NCI-H510A treated with DMSO at 0.1 percent for 48 hours (cell line): ENCODE results near the gene GPER1.

Experiments used
- DNase-seq: peaks from one replicate; lab custom pipeline; 2025; lab: John Stamatoyannopoulos, UW

The GPER1 gene

DNA sequence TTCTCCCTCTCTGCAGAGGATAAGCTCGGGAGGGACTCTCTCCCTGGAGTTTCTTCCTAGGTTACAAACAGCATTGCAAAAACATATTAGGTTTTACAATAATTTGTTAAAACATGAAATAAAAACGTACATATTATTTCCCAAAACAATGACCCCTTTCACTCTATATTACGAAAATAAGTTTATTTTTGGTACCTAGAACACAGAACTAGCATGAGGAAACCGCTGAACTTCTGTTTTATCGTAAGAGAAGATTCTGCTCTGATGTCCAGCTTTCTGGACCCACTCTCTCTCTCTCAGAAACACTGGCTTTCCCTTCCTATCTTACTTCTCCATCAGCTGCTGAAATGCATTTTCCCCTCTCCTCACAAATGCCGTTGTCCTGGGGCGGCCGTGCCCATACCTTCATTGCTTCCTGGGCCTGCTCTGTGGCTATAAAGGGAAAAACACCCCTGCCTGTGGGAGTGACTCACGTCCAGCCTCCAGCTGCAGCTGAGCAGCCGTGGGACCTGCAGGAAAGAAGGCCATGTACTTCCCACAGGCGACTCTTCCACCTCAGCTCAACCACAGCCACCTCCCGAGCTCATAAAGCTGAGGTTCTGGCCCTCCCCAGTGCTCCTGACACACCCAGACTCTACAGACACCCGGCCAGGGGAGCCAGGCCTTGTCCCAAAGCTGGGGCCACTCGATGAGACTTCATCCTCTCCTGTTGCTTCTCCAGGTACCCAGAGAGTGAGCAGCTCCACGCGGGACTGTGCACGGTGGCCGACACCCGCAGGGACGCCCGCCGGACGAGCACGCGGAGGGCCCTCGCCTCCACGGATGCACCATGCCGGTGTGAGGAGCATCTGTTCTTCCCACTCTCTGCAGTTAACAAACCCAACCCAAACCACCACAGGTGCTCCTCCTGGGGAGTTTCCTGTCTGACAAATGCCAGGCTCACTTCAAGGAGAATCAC, 3.1 kb downstream of the GPER1 start:
- DNase-seq = no peak

DNA sequence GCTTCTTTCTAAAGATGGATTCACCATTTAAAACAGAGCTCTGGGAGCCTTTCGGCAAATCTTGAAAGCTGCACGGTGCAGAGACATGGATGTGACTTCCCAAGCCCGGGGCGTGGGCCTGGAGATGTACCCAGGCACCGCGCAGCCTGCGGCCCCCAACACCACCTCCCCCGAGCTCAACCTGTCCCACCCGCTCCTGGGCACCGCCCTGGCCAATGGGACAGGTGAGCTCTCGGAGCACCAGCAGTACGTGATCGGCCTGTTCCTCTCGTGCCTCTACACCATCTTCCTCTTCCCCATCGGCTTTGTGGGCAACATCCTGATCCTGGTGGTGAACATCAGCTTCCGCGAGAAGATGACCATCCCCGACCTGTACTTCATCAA, 3.7 kb downstream of the GPER1 start:
- DNase-seq = no peak

DNA sequence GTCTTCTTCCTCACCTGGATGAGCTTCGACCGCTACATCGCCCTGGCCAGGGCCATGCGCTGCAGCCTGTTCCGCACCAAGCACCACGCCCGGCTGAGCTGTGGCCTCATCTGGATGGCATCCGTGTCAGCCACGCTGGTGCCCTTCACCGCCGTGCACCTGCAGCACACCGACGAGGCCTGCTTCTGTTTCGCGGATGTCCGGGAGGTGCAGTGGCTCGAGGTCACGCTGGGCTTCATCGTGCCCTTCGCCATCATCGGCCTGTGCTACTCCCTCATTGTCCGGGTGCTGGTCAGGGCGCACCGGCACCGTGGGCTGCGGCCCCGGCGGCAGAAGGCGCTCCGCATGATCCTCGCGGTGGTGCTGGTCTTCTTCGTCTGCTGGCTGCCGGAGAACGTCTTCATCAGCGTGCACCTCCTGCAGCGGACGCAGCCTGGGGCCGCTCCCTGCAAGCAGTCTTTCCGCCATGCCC, 4.3 kb downstream of the GPER1 start:
- no peak for DNase-seq

DNA sequence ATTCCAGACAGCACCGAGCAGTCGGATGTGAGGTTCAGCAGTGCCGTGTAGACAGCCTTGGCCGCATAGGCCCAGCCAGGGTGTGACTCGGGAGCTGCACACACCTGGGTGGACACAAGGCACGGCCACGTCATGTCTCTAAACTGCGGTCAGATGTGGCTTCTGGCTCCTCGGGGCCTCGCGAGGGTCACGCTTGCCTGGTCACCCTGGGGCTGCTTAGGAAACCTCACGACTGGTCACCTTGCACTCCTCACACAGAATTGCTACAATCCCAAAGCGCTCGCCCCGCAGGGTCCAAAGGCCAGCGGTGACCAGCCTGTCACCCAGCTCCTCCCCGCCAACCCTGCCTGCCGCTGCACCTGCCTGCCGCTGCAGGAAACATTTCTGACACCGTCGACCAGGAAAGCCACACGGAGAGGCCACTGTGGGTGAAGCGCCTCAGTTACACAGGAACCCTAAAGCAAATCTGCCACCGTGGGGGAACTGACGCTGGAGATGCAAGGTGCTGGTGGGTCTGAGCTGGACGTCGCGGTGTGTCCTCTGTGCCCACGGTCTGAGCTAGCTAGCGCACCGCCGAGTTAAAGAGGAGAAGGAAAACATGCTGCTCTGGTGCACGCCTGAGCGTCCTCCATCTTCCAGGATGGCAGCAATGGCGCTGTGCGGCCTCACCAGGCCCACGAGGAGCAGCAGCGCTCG, 5.0 kb downstream of the GPER1 start:
- no peak for DNase-seq

DNA sequence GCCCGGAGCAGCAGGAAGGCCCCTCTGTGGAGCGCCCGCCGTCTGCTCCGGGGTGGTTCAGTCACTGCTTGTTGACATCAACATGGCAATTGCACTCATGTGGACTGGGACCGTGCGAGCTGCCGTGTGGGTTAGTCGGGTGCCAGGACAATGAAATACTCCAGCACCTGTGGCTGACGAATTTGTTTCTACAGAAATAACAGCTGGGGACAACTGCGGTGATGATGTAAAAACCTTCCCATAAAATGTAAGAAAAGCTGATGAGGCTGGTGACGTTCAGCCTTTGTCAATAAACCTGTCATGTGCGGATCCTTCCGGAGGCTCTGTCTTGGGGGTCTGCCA, 5.6 kb downstream of the GPER1 start:
- DNase-seq = no peak

DNA sequence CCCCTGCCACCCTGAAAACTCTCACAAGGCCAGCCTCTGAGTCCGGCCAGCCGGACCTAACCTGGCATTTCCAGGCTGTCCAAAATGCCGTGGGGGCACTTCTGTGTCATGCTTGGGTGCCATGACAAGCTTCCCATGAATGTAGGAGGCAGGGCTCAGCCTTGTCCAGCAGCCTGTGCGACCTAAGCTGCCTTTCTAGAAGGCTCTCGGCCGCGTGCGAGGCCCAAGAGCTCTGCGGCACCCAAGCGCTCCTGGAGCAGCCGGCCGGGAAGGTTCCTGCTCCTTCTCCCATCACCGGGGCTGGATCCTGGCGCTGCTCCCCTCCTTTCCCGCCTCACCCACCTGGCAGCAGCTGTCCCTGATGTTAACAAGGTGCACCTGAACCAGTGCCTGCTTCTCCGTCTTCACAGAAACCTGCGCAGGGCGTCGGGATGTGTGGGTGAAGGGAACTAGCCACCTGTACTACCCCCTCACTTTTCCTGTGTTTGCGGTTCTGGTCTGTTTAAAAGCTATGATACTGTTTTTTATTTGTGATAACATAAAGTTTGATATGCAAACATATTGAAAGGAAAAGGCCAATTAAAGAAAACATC, 6.1 kb downstream of the GPER1 start:
- DNase-seq = no peak

DNA sequence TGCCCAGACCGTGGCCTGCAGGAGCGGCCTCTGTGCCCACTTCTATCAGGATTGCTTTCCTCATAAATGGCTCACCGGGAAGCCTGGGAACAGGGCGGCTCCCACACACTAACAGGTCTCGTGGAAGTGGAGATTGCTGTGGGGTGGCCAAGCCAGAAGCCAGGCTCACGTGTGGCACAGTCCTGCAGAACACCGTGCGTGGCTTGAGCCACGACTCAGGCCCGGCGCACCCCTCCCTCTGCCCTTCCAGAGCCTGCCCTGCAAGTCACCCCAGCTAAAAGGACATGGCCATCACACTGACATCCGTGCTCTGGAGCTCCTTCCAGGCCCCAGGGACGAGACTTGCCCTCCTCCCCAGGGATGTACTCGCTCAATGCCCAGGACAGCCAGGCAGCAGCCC, 7.0 kb downstream of the GPER1 start:
- DNase-seq = no peak

DNA sequence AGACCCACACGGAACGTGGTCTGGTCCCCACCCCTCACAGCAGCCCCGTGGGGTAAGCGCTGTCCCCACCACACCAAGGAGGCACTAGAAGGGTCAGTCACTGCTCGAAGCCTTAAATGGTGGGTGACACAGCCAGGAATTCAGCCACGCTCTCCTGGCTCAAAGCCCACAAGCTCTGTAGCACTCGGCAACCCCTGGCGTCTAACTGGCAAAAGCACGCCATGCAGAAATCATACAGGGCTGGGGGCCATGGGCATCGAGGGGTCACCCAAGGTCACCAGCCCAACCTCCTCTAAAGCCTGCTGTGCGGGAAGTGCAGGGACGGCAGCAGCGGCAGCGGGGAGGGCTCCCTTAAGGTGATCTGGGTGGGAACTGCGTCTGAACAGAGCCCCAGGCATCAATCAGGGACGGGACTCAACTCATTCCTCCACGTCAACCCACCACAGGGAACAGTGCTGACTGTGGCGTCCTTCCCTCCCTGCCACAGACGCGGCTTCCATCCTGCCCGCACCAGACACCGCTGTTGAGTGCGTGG, 7.8 kb downstream of the GPER1 start:
- DNase-seq = no peak

DNA sequence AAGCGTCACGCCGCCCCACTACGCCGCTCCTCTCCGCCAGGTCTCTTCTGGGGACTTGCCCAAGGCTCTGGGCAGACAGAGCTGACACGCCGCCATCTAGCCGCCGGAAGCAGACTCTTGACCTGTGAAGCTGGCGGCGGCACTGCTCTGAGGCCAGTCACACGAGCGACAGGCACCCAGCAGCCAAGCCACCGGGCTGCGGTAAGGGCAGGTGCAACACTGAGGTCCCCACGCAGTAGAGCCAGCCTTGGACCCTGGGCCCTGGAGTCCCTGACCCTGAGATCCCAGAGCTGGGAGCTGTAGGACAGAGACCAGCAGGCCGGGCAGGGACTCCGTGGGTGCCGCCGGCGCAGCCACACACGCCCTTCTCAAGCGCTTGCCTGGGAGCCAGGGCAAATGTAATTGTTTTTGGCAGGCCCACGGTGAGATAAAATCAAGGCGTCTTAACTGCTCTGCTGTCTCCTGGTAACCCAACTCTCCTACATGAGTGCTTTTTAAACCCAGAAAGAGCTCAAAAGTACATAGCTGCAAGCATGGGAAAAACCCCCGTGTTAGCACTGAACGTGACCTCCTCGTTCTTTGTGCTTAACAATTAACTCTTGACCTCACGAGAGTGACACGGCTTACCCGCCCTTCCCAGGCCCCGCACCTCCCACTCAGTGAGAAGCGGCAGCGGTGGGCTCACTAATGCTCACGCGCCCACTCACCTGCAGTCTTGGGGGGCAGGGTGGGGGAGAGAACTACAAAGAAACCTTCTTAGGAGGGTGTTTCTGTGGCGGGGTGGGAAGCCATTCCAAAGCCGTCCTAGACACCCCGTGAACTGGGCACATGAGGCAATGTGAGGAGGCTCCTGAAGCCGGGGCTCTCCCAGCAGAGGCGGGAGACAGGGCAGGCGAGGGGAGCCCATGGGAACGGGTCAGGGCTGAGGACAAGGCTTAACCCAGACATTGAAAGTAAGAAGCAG, 8.5 kb downstream of the GPER1 start:
- DNase-seq = no peak

DNA sequence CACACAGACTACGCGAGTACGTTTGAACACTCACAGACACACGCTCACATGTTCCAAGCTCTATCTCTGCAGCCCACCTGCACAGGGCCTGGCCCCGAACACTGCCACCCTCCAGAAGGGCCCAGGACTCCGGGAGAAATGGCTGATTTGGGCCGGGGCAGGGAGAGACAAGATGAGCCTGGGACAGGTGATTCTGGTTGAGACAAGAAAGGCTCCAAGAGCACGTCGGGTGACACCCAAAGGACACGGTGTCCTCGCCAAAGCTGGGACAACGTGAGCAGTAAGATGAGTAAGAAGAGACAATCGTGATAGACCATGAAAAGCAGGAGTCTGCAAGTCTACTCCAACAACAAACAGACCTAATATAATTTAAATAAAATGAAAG, 9.2 kb downstream of the GPER1 start:
- no peak for DNase-seq

DNA sequence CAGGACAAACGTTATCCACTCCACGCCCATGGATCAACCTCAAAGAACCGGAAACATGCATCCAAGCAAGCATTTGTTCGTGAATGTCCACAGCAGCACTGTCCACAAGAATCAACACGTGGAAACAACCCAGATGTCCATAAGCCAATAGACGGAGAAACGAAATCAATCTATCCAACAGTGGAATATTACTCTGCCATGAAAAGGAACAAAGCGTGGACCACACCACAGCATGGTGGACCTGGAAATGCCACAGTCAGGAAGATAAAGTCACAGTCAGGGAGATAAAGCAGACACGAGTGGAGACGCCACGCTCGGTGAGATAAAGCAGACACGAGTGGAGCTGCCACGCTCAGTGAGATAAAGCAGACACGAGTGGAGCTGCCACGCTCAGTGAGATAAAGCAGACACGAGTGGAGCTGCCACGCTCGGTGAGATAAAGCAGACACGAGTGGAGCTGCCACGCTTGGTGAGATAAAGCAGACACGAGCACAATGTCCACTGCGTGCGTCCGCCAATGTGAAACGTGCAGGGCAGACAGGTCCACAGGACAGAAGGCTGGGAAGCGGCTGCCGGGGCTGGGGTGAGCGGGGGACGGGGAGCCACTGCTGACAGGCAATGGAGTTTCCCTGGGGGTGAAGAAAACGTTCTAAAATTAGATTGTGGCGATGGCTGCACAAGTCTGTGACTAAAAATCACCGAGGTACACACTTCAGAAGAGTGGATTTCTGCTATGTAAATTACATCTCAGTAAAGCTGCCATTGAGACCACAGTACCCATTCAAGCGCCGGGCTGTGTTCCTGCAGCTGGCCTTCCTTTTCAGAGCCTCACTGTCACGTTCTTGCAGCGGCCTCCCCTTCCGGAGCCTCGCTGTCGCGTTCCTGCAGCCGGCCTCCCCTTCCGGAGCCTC, 10.6 kb downstream of the GPER1 start:
- no peak for DNase-seq

DNA sequence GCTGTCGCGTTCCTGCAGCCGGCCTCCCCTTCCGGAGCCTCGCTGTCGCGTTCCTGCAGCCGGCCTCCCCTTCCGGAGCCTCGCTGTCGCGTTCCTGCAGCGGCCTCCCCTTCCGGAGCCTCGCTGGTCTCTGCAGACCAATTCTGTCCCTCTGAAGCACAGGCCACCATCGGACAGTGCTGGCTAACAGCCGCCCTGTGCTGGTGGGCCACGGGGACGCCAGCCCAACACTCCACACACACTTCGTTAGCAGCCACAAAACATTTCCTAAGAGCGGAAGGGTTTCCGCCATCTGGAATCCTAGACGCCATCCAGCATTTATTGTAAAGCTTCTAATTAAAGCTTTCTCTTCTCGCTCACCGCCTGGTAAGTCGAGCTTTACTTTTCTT, 11.2 kb downstream of the GPER1 start:
- no peak for DNase-seq

DNA sequence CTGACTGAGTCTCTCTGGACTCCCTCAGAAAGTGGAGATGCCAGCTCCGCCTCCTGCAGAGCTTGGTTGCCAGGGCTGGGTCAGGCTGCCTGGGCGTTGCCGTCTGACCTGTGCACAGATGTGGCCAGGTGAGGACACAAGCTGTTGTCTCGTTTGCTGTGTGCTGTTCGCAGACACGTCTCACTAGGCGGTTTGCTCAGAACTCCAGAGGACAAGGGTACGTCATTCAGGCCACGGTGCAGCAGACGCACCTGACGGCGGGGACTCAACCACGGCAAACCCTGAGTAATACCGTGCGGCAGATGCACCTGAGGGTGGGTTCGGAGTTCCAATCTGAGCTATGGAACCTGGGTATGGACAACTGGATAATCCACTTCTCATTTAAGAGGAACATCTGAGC, 11.7 kb downstream of the GPER1 start:
- no peak for DNase-seq

DNA sequence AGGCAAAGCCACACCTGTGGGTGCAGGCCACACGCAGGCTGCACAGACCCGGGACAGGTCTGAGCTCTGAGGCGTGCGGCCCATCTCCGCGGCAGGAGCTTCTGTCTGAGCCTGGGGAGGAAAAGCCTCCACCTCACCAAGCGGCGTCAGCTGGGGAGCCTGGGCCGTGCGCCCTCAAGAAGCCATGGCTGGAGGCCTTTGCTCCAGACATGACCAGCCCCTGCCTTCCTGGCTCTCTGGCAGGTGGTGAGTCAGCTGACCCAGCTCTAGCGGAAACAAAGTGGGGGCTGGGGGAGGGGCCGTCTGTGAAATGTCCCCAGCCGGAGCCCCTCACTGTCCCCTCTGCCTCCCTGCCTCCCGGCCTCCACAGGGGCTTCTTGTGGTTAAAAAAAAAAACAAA, 12.5 kb downstream of the GPER1 start:
- no peak for DNase-seq

DNA sequence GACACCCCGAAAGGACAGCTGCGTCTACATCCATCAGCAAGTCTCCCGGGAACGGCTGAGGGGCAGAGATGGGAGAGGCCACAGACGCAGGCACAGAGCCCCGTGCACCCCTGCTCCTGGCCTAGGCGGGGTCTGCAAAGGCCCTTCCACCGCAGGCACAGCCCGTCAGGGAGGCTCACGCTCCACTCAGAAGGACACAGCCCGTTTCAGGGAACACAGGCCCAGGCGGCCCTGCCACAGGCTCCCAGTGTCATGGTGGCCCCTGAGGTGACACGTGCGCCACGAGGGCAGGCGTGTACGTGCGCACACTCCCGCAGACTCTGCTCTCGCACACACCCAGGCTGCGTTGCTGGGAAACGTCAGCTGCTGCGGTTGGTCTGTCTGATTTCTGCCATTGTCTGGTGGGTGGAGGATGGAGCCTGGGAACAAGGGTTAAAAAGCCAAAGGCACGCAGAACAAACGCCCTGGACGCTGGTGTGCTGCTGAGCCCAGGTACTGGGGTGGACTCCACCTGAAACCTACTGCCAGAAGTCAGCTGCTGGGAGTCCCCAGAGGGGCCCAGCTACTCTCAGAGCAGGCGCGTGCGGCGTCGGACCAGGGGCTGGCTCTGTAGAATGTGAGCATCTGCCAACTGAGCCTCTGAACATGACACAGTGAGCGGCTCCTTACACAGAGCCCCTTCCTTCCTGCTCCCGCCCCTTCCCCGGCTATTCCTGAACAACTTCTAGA, 13.1 kb downstream of the GPER1 start:
- no peak for DNase-seq

DNA sequence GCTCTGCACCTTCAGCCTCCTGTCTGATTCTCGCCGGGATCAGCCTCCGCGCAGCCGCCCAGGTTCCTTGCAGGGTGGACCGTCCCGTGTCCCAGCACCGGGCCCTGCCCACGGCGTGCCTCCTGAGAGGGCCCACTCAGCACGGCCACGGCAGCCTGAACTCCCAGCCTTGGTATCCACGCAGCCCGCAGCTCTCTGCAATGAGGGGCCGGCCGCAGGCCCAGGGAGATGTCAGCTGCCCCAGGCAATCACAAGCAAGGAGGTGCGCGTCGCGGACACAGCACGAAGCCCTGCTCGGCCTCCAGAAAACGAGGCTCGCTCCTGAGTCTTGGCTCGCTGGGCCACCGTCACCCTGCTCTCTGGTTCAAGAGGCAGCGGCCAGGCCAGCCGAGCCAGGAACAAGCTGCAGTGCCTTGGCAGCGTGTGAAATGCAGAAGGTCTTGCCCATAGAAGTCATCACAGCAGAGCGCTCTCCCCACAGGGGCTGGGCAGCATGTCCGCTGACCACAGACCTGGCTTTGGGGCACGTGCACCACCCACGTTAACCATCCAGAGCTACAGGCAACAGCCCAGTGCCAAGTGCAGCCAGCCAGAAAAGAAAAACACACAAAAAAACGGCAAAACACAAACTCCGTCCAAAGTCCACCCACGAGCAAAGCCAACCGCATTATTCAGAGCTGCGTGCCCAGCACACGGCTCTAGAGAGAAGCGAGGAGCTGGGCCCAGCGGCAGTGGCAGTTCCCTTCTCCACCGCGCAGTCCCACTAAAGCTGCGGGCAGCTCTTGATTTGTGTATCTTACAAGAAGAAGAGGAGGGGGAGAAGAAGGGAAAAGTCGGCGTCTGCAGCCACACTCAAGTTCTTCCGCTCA, 13.9 kb downstream of the GPER1 start:
- no peak for DNase-seq

DNA sequence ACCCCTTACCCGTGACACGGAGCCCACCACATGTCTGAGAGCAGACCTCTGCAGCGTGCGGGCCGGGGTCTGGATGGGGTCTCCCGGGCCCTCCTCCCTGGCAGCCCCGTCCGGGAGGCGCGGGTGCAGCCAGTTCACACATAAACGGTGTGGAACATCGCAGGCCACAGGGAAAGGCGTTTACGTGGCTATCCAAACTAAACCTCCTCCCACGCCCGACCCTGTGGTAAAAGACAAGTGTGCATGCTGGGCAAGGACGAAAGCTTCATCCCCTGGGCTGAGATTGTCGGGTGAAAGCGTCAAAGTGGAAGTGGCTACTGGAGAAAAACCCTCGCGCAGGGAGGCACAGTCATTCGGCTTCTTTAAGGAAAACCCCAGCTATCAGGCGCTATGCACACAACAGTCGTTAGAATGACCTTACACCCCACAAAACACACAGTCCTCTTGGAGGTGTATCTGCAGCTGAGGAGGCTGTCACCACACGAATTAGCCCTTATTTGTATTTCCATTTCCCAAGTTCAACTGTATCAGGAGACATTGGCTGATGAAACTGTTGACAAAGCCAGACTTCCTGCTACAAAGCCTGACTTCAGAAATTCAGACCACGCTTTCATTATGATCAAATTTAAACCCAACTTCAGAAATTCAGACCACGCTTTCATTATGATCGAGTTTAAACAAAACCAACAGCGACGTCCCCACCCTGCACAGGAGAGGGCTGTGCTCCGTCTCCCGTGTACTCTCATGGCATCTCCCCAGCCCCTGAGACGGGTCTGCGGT, 15.3 kb downstream of the GPER1 start:
- DNase-seq = no peak
